Progenitor cell of endocrine pancreas (in vitro differentiated cells): ENCODE measurements around the gene SMOC2. TPM values are rescaled to one million over a fixed set of nuclear protein-coding genes. Genes with fewer than 3 reads are reported as not detected.

ENCODE experiments used
- DNase-seq: peaks from one replicate; pipeline ENCODE4 v3.0.0; 2021; ENCODE audit warnings: low spot score; ENCODE audit not compliant: unreplicated experiment
- H3K27ac Mint-ChIP-seq: 2 replicates; pipeline ENCODE4 v1.8.0; 2021; ENCODE audit warnings: mild to moderate bottlenecking, moderate library complexity, mixed read lengths
- H3K27me3 Mint-ChIP-seq: 2 replicates; pipeline ENCODE4 v1.8.0; 2021; ENCODE audit warnings: mixed read lengths
- H3K36me3 Mint-ChIP-seq: 2 replicates; pipeline ENCODE4 v1.8.0; 2022; ENCODE audit warnings: mixed read lengths; ENCODE audit not compliant: insufficient read depth
- H3K4me1 Mint-ChIP-seq: 2 replicates; pipeline ENCODE4 v1.8.0; 2021; ENCODE audit warnings: low read depth, mixed read lengths
- H3K4me3 Mint-ChIP-seq: 2 replicates; pipeline ENCODE4 v1.8.0; 2021; ENCODE audit warnings: low read depth, mild to moderate bottlenecking, moderate library complexity, mixed read lengths
- H3K9me3 Mint-ChIP-seq: 2 replicates; pipeline ENCODE4 v1.8.0; 2021; ENCODE audit warnings: low read depth, mixed read lengths
- CTCF ChIP-seq: fragments of 200-600 bp; sonication (generic); IDR thresholded peaks from one replicate; pipeline ENCODE4 v1.5.0; 2021; ENCODE audit warnings: antibody characterized with exemption, mild to moderate bottlenecking; ENCODE audit not compliant: unreplicated experiment
- total RNA-seq: library from RNA; stranded (reverse); gene quantifications from 2 replicates; pipeline ENCODE4 v1.2.1, GENCODE V29; 2021

SMOC2 gene
- total RNA-seq, 1 donor from 2014 or later: 5.9 TPM

GRCh38 chr6:168631564-168631963, 190.6 kb downstream of the SMOC2 start:
- Mint-ChIP-seq H3K4me1 (peaks cover 20% of the 10 kb centered on the region), H3K36me3 (no peaks in the 10 kb centered on the region), H3K27ac (no peak overlapping the region)

GRCh38 chr6:168632694-168633093, 191.7 kb downstream of the SMOC2 start:
- no peak for DNase-seq
- H3K27ac Mint-ChIP-seq: no peak overlapping the region
- H3K4me1 Mint-ChIP-seq: peaks cover 11% of the 10 kb centered on the region
- H3K27me3 Mint-ChIP-seq: peaks cover 12% of the 10 kb centered on the region
- no peaks in the 10 kb centered on the region for H3K36me3 Mint-ChIP-seq
- H3K9me3 Mint-ChIP-seq: no peaks in the 10 kb centered on the region
- TF ChIP-seq CTCF: no peak
- H3K4me3 Mint-ChIP-seq: no peak overlapping the region

More at GRCh38 chr6:168631564-168631963, 190.6 kb downstream of the SMOC2 start:
- TF ChIP-seq CTCF: no peak
- Mint-ChIP-seq H3K27me3 (peaks cover 12% of the 10 kb centered on the region), H3K9me3 (no peaks in the 10 kb centered on the region), H3K4me3 (no peak overlapping the region)
- no peak for DNase-seq

- DNase-seq: no peak
- no peaks in the 10 kb centered on the region for H3K9me3 Mint-ChIP-seq
- H3K27ac Mint-ChIP-seq: no peak overlapping the region
- H3K36me3 Mint-ChIP-seq: no peaks in the 10 kb centered on the region
- TF ChIP-seq CTCF: no peak
- peaks cover 12% of the 10 kb centered on the region for H3K27me3 Mint-ChIP-seq
- no peak overlapping the region for H3K4me3 Mint-ChIP-seq
- H3K4me1 Mint-ChIP-seq: peaks cover 19% of the 10 kb centered on the region
Observed at GRCh38 chr6:168634541-168635328, 193.8 kb downstream of the SMOC2 start.

GRCh38 chr6:168636147-168637004, 195.4 kb downstream of the SMOC2 start:
- Mint-ChIP-seq H3K9me3 (no peaks in the 10 kb centered on the region), H3K27me3 (peaks cover 7% of the 10 kb centered on the region), H3K4me3 (no peak overlapping the region), H3K27ac (no peak overlapping the region), H3K4me1 (peaks cover 29% of the 10 kb centered on the region), H3K36me3 (no peaks in the 10 kb centered on the region)
- DNase-seq: no peak
- TF ChIP-seq CTCF: peak; percentile 18

GRCh38 chr6:168637834-168638233, 196.8 kb downstream of the SMOC2 start:
- Mint-ChIP-seq H3K4me3 (no peak overlapping the region), H3K9me3 (no peaks in the 10 kb centered on the region)
- no peak for TF ChIP-seq CTCF

More at GRCh38 chr6:168637834-168638233, 196.8 kb downstream of the SMOC2 start:
- Mint-ChIP-seq H3K36me3 (no peaks in the 10 kb centered on the region), H3K27ac (no peak overlapping the region), H3K4me1 (peaks cover 26% of the 10 kb centered on the region), H3K27me3 (peaks cover 4% of the 10 kb centered on the region)
- DNase-seq: no peak
